Measurements from ENCODE around the gene FSIP1.

Gene FSIP1

GRCh38 chr15:39680868-39681267 lies 101.8 kb downstream of the FSIP1 start:
- DNase-seq, result no peak

GRCh38 chr15:39672666-39673065 lies 110.0 kb downstream of the FSIP1 start:
- no peak for DNase-seq

- no peak for DNase-seq
These were observed 110.5 kb downstream of the FSIP1 start for GRCh38 chr15:39672184-39672583.

GRCh38 chr15:39670687-39671086 lies 112.0 kb downstream of the FSIP1 start:
- DNase-seq, result no peak

- DNase-seq, result no peak
These were observed 113.0 kb downstream of the FSIP1 start for GRCh38 chr15:39669661-39670060.

- DNase-seq, result no peak
These were observed 113.4 kb downstream of the FSIP1 start for GRCh38 chr15:39669241-39669640.

- DNase-seq, result no peak
These were observed 114.2 kb downstream of the FSIP1 start for GRCh38 chr15:39668457-39668856.

- DNase-seq, result no peak
These were observed 115.1 kb downstream of the FSIP1 start for GRCh38 chr15:39667382-39668127.

GRCh38 chr15:39666677-39667076 lies 116.0 kb downstream of the FSIP1 start:
- DNase-seq, result no peak

- no peak for DNase-seq
These were observed 116.9 kb downstream of the FSIP1 start for GRCh38 chr15:39665629-39666250.

- no peak for DNase-seq
These were observed 118.9 kb downstream of the FSIP1 start for GRCh38 chr15:39663704-39664250.

GRCh38 chr15:39661776-39662175 lies 120.9 kb downstream of the FSIP1 start:
- DNase-seq, result no peak

GRCh38 chr15:39658740-39659139 lies 123.9 kb downstream of the FSIP1 start:
- no peak for DNase-seq

GRCh38 chr15:39657668-39658067 lies 125.0 kb downstream of the FSIP1 start:
- DNase-seq, result no peak

GRCh38 chr15:39657181-39657580 lies 125.5 kb downstream of the FSIP1 start:
- DNase-seq, result no peak

GRCh38 chr15:39654304-39654703 lies 128.3 kb downstream of the FSIP1 start:
- DNase-seq, result no peak

GRCh38 chr15:39651881-39652280 lies 130.8 kb downstream of the FSIP1 start:
- no peak for DNase-seq

GRCh38 chr15:39651295-39651694 lies 131.3 kb downstream of the FSIP1 start:
- DNase-seq, result no peak

- no peak for DNase-seq
These were observed 132.9 kb downstream of the FSIP1 start for GRCh38 chr15:39649757-39650156.

GRCh38 chr15:39646425-39646824 lies 136.2 kb downstream of the FSIP1 start:
- DNase-seq, result no peak

- DNase-seq, result no peak
These were observed 136.7 kb downstream of the FSIP1 start for GRCh38 chr15:39645976-39646257.

GRCh38 chr15:39645138-39645975 lies 137.3 kb downstream of the FSIP1 start:
- DNase-seq, result no peak

- DNase-seq, result no peak
These were observed 138.5 kb downstream of the FSIP1 start for GRCh38 chr15:39644136-39644535.

- no peak for DNase-seq
These were observed 138.9 kb downstream of the FSIP1 start for GRCh38 chr15:39643727-39644126.
